CD4-positive, alpha-beta T cell treated with Interleukin-10 for 1 hour (primary cell): ENCODE data around the gene OXCT2.
A peak's percentile ranks its signal among the peaks of the same experiment; 100 is the strongest.

Experiments used
- DNase-seq: peaks from one replicate; pipeline ENCODE4 v3.0.0-alpha.2; 2020

Gene OXCT2

DNA sequence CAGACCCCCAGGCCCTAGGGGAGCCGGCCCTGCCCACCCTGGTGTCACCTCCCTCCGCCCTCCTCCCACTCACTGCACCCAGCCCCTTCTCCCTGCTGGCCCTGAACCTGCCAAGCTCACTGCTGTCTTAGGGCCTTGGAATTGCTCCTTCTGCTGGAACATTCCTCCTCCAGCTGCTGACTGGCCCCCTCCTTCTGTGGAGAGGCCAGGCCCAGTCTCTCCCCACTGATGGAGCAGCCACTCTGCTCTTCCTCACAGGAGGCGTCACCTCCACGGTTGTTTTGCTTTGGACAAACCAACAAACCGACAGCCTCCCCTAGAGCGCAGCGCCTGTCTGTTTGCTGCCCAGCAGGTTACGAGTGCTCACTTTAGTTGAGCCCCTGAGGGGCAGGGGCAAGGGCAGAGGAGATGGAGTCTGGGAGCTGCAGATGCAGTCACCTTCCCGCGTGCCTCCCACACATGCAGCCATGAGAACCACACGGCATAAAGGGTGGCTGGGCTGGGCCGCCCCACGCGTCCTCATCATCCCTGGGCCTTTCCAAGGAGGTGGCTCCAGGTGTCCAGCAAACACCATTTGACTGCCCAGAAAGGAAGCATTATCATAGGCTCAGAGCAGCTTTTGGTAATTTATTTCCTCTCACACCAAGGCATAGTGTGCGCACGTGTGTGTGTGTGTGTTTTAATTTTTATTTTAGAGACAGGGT lies 9.4 kb downstream of the OXCT2 start:
- no peak for DNase-seq

DNA sequence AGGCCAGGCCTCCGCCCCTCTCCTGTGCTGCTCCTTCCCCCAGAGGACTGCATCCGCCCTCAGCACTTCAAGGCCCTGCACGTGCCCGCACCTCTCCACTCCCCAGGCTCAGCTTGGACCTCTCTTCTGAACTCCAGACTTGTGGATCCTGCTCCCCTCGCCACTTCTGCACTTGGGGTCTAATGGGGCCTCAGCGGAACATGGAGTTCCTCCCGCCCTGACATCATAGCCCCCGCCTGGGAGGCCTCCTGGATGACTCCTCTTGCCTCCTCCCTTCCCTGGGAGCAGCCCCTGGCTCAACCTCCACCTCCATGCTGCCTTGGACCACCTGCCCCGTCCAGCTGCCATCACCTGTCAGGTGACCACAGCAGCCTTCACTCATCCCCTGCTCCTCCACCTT lies 10.1 kb downstream of the OXCT2 start:
- no peak for DNase-seq

DNA sequence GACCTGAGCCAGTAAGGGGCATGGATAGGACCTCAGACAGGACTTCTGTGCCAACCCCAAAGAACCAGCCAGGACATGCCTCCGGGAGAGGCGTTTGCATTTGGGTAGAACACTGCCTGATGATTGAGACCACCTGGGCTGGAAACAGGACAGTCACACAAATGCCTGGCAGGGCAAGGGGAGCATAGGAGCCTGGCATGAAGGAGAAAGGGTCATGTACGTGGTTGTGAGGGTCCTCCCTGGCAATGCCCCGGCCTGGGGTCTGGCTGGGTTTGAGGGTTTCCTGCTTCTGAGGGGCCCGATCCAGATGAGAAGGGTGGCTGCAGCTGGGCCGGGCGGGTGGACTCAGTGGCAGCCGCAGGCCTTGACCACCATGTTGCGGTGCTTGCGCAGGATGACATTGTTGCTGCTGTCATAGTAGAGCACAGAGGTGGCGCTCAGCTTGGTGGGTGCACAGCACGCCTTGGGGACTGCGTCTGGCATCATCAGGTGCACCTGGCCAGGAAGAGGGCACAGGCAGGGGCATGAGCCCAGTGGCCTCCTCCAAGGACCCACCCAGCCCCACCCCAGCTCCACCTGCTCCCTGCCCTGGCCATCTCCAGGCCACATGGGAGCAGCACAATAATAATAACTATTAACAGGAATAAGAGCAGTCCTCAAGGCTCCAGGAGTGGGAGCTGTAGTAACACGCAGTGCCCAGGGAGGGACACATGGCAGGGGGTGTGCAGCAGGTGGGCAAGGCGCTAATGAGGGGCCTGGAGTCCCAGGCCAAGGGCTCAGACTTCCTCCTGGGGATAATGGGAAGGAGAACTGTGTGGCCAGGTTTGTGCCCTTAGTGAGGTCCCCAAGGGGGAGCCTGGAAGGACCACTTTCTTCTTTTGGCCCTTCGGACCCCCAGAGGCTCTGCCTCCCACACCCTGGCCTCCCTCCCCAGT lies 10.8 kb downstream of the OXCT2 start:
- no peak for DNase-seq

DNA sequence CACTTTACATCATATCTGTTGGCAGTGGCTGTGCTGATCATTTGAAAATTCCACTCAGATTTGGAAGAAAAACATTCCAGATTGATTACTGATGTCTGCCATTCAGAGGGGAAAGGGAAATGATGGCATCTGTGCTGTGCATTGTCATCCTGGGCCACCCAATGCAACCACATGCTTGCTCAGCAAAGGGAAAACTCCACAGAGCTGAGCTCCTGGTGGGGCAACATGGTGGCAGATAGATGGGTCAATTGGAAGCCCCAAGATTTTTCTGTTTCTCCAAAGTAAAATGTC lies 11.8 kb downstream of the OXCT2 start:
- DNase-seq, result no peak

DNA sequence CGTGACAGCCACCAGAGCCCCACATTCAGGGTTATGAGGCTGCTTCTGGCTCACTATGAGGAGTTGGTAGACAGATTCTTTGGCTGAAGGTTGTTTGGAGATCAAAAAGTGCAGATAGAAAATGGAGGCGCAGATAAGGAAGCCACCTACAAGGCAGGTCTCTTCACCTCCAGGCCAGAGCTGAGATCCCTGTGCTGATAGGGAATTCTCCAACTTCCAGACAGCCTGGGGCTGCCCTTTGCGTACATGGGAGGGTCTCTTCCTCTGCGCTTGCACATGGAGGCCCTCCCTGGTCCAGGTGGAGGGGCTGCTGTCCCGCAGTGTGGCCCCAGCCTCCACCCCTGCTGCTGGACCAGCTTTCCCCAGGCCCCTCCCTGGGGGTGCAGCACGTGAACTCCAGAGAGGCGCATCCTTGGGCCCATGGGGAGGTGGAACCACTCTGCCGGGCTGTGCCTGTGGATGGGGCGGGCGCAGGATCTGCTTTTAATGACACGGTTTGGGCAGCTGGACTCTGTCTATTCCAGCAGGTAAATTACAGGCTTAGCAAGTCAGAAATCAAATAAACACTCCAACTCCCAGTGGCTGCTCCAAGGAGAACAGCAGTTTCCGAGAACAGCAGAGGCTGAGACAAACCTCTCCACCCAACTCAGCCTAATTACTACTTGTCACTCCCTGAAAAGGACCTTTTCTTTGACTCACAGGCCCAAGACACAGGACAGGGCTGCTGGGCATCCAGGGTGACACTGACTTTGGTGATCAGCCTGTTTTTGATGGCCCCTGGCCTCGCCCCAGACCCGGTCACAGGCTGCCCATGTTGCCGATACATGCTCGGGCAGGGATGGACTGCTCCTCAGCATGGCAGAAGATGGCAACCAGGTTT lies 12.4 kb downstream of the OXCT2 start:
- DNase-seq, result no peak

DNA sequence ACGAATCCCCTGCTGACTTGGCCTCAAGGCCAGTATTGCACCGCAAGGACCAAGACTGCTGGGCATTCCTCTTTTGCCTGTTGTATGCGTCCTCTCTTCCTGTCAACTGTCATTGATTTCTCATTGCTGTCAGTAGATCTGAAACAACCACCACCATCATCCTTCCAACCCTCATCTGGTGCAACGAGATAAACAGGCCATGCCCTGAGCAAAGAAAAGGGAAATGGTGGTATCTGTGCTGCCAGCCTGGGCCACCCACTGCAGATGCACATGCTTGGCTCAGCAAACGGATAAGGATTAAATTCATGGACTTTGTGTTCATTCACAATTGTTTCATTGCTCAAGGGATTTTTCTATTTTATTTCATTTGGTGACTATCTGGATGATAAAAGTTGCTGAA lies 13.6 kb downstream of the OXCT2 start:
- DNase-seq, result no peak

DNA sequence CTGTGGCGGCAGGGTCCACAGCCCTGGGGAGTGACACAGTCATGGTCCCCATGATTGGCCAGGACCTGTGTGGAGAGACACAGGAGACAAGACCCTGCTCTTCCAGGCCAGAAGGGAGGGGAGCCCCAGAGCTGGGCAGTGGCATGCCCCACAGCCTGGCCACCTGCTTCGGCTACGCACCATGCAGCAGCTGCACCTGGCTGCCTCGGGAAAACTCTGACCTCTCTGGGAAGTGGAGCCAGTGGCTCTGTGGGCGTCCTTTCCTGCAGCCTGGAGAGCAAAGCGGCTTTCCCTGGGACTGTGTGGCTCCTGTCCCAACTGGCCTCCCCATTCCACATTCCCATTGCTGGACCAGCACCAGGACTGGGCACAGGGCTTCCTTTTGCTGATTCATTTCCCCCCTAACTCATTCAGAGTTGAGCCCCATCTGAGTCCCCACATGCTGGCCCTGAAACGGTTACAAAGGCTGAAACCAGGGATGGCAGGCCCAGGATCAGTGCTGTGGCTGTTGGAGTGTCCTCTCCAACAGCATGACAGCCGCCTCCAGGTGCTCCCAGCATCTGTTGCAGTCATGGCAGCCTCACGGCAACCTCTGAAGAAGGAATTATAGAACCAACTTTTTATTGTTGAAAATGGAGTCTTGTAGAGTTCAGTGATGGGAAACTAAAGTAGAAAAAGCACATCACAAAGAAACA lies 15.0 kb downstream of the OXCT2 start:
- no peak for DNase-seq

DNA sequence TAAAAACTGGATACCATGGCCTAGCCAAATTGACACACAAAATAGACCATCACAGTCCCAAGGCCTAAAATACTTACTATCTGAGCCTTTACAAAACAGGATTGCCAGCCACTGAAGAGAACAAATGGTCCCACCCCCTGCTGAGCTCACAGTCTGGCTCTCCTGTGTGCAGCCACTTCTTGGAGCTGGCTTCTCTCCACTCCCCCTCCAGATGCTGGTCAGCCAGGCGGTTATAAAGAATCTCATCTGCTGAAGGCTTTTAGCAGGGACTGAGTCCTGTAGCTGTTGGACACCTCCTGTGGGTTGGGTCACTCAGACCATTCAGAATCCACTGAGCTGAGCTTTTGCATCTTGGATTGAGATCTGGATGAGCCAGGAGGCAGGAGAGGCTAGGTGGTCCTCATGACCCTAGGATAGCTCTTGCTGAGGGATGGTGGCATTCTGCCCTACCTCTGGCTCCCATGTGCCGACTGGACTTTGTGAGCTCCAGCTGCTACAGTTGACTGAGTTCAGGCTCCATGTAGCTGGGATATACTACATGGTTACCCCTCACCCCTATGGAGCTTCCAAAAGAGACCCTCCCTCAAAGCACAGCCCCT lies 16.1 kb downstream of the OXCT2 start:
- DNase-seq, result no peak

DNA sequence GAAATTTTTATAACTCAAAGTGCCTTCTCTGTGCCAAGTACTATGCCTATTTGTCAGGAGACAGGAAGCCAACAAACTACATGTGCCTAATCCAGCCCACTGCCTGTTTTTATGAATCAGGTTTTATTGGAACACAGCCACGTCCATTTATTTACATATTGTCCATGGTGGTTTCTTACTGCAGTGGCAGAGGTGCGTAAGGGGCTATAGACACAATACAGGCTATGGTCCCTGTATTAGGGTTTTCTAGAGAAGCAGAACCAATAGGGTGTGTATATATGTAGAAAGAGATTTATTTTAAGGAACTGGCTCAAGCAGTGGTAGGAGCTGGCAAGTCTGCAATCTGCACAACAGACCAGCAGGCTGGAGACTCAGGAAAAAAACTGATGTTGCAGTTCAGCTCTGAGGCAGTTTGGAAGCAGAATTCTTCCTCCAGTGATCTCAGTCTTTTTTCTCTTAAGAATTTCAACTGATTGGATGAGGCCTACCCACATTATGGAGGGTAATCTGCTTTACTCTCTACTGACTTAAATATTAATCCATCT lies 17.1 kb downstream of the OXCT2 start:
- no peak for DNase-seq

DNA sequence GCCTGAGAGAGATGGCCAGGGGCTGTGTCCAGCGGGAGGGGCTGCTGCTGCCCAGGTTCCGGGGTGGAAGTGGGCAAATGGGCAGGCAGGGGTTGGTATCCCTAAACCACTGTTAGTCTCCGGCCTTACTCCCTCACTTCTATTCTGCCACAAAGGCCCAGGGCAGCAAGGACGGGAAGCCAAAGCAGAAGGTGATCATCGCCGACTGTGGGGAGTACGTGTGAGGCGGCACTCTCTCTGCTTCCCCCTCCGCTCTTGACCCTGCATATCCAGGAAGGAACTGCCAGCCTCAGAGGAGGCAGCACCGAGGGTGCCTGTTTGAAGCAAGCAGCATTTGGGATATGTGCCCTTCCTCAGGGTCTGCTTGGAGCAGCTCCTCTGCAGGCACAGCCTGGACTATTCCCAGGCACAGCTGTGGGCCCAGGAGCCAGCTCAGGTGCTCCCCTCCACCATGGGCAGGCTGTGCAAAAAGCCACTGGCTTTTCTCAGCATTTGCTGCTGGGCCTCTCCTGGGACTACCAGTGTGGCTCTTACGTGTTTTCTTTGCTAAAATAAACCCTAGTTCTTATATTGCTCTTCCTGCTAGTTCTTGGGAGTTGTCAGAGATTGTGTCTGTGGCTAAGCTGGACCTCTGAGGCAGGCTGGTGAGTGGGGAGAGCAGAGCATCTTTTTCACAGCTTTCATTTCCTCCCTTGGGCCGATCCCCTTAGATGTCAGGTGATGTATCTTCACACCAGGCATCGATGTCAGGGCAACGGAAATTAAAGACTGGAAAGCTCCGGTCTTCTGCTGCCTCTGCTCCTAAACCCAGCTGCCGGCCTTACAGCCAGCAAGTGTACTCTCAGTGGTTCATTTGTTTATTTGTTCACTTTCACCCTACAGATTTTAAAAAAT lies 17.8 kb downstream of the OXCT2 start:
- DNase-seq, result no peak

DNA sequence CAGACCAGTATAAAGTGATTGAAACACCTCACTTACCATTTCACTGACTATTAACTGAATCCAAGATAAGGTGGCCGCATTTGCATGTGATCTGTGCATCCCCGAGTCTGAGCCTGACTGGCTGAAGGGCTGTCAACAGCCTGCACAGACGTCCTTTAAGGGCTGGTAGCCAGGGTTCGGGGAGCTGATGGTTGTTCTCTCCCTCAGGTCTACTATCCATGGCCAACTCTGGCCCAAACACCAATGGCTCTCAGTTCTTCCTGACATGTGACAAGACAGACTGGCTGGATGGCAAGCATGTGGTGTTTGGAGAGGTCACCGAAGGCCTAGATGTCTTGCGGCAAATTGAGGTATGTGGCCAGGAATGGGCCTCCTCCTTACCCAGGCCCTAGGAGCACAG lies 18.4 kb downstream of the OXCT2 start:
- DNase-seq, result no peak

DNA sequence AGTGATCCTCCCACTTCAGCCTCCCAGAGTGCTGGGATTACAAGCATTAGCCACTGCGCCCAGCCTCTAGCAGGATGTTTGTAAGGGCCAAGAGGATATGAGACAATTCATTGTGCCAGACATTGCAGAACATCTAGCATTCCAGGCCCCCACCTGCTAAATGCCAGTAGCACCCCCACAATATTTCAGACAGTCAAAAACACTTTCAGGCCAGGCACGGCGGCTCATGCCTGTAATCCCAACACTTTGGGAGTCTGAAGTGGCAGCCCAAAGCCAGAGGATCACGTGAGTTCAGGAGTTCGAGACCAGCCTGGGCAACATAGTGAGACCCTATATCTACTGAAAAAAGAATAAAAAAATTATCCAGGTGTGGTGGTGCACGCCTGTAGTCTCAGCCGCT lies 19.6 kb downstream of the OXCT2 start:
- no peak for DNase-seq

DNA sequence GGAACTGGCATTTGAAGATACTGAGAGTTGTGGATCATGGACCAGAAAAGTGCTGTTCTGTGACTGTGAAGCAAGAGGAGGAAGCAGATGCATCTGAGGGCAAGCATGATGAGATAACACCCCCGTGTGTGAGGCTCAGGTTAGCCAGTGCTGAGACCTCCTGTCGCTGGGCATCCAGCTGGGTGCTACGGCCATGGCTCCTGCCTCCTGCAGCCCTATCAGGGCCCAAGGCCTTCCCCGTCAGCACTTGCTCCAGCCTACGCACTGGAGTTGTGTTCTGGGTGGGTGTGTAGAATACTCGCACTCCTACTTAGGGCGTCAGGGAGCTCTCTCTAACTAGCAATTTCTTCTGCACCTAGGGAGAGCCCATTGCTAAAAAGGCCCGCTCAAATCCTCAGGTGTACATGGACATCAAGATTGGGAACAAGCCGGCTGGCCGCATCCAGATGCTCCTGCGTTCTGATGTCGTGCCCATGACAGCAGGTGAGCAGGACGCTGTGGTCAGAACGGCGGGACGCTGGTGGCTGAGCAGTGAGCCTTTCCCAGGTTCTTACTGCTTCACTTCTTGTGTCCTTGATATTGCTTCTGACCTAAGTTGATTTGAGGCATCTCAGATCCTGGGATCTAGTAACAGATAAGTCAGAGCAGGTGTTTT lies 26.0 kb downstream of the OXCT2 start:
- DNase-seq, result no peak

DNA sequence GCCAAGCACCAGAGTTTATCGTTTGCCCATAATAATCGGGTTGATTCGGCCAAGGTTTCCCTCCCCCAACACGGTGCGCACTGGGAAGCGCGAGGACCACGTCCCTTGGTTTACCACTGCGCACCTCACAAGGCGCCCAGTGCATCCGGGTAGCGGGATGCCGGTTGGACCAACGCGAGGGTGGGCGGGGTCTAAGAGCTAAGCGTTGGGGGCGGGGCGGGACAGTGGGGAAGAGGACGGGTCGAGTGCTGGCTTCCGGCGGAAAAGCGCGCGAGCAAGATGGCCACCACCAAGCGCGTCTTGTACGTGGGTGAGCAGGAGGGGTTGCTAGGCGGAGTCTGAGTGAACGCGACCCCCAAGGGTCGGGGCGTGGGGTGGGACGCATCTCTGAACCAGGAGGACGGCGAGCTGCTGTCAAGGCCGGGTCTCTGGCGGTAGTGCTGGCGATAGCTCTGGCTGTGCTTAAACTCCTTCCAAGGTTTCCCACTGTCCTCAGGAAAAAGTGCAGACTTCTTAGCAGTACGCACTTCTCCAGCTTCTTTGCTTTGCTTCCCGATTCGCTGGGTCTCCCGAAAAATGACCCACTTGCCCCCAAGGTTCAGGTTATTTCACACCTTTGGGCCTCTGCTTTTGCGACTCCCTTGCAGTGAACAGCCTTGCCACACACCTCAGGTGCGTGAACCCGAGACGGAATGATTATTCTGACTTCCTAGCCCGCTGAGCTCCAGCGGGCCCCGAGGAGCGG lies 32.4 kb downstream of the OXCT2 start, which contains the start of gene PPIE:
Gene PPIE, plus strand, starts transcription at position 261 of the 745 bp plus-strand sequence. Its CDS starts 19 bp downstream, at position 280.
- peak; percentile 95 for DNase-seq

DNA sequence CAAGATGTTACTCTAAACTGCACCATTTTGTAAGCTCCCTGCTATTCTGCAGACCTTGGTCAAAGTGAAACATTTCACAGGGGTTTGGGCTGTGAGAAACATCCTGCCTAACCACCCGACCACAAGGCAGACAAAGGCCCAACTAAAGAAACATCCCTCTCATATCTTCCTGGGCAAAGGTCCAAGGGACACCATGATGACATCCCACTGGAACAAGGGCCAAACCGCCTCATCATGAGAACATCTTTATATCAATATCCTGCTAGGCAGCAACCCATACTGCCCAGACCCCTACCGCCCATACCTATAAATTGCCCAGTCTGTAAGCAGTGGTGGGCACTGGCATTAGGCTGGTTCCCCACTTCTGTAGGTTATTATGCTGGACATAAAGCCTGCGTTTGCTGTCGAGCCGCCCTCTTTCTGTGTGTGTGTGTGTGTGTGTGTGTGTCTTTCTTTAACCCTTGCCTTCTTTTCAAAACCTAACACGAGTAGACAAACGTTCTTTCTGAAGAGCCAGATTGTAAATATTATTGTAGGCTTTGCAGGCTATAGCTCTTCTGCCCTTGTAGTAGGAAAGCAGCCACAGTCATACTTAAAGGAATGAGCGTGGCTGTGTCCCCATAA lies 33.5 kb downstream of the OXCT2 start:
- DNase-seq, result no peak

DNA sequence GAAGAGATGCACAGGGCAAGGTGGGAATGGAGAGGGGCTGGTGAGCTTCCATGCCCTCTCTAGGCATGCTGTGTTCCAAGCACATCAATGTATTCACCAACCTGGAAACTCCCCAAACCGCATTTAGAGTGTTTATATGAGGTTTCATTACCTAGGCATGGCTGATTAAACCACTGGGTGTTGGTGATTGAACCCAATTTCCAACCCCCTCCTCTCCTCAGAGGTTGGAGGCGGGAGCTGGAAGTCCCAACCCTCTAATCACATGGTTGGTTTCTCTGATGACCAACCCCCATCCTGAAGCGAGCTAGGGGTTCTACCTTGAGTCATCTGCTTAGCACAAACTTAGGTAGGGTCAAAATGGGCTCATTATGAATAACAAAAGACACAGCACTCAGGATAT lies 35.4 kb downstream of the OXCT2 start:
- no peak for DNase-seq

DNA sequence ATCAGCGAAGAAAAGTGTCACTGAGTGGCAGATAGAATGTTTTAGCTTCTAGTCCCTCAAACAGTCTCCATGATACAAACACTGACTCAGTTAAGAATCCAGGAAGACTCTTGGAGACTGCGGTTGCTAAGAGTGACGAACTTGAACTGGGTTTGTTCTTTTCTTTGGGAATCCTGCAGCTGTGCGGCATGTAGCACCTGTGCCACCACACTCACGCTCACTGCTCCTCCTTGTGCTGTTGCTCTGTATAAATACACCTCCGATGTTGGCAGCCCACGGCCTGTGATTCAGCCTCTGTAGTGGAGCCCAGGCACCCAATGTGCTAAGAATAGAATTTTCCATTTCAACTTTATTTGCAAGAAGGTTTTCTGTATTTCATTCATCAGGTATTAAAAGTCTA lies 38.0 kb downstream of the OXCT2 start:
- DNase-seq, result no peak

DNA sequence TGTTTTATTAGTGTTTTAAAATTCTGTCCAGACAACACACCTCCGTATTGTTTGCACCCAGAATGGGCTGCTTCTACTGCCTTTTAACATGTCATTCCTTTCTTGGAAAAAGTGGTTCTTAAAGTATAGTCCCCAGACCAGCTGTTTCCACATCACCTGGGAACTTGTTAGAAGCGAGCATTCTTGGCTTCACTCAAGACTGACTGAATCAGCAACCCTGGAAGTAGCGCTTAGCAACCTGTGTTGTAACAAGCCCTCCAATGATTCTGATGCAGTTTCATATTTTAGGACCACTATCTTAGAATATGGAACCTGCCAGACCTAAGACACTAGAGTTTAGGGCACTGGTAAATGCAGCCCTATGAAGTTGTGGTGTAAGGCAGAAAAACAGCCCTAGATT lies 38.4 kb downstream of the OXCT2 start:
- no peak for DNase-seq

DNA sequence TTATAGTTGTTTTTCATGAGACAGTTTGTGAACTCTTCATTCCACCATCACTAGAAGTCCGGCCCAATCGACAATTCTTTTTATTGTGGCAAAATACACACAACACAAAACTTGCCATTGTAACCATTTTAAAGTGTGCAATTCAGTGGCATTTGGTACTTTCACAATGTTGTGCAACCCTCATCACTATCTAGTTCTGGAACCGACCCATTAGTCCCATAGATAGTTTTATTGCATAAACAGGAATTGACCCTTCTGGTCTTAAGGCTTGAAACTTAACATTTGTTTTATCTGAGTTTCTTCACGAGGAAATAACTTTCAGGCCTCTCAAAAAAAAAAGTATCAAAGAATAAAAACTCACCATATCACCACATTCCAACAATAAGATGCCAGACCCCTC lies 41.3 kb downstream of the OXCT2 start:
- DNase-seq, result no peak
